Neutrophil (primary cell): Measurements from ENCODE around the gene MRPL32.

Experiments
- H3K27ac ChIP-seq: fragments of 200-600 bp; sonication (generic); 2 replicates; pipeline ENCODE4 v1.5.1; 2016; ENCODE audit warnings: mild to moderate bottlenecking, moderate library complexity
- H3K27me3 ChIP-seq: fragments of 200-600 bp; sonication (generic); 2 replicates; pipeline ENCODE4 v1.6.0; 2016; ENCODE audit warnings: mild to moderate bottlenecking
- H3K36me3 ChIP-seq: fragments of 200-600 bp; sonication (generic); 2 replicates; pipeline ENCODE4 v1.5.1; 2017
- H3K4me1 ChIP-seq, 2 experiments: fragments of 200-600 bp in 1 of 2; sonication (generic) in 1 of 2; 1 replicate in 1 of 2; 2 replicates in 1 of 2; pipeline versions ENCODE4 v1.5.1 to v1.6.1; 2013 to 2016; ENCODE audit warnings: low read depth in 1 of 2, low read length in 1 of 2, mild to moderate bottlenecking in 1 of 2, moderate library complexity in 1 of 2; ENCODE audit not compliant: control insufficient read depth in 1 of 2, insufficient read depth in 1 of 2
- H3K4me3 ChIP-seq, 2 experiments: fragments of 200-600 bp in 1 of 2; sonication (generic) in 1 of 2; 1 replicate in 1 of 2; 2 replicates in 1 of 2; pipeline ENCODE4 v1.5.1; 2013 to 2016; ENCODE audit warnings: low read depth in 1 of 2, low read length in 1 of 2, mild to moderate bottlenecking in 1 of 2, moderate library complexity in 1 of 2
- H3K9me3 ChIP-seq: fragments of 200-600 bp; sonication (generic); 2 replicates; pipeline ENCODE4 v1.5.1; 2016
- TF ChIP-seq, protein P1 (sequence below): fragments of 200-600 bp; sonication (generic); IDR thresholded peaks from 2 replicates; pipeline ENCODE4 v1.5.1; 2016; ENCODE audit warnings: antibody characterized with exemption

Gene MRPL32

DNA sequence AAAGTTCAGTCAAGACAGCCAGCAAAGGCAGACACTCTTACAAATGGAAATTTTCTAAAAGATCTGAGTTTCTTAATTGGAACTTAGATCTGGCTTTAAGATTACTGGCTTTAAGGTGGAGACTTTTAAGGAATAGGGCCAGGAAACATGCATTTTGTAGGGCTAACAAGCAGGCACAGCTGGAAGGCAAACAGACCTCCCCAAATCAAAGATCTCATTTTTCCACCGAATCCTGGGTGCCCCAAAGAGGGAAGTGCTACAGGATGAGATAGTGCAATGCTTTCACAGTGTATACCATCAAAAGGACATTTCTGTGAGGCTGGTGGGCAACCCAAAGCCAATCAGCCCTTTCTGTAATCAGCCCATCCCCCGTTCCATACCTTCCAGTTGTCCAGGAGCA, 27.4 kb downstream of the MRPL32 start:
- no peaks in the 10 kb centered on the region for H3K36me3 ChIP-seq
- TF ChIP-seq, protein P1, sequence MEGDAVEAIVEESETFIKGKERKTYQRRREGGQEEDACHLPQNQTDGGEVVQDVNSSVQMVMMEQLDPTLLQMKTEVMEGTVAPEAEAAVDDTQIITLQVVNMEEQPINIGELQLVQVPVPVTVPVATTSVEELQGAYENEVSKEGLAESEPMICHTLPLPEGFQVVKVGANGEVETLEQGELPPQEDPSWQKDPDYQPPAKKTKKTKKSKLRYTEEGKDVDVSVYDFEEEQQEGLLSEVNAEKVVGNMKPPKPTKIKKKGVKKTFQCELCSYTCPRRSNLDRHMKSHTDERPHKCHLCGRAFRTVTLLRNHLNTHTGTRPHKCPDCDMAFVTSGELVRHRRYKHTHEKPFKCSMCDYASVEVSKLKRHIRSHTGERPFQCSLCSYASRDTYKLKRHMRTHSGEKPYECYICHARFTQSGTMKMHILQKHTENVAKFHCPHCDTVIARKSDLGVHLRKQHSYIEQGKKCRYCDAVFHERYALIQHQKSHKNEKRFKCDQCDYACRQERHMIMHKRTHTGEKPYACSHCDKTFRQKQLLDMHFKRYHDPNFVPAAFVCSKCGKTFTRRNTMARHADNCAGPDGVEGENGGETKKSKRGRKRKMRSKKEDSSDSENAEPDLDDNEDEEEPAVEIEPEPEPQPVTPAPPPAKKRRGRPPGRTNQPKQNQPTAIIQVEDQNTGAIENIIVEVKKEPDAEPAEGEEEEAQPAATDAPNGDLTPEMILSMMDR = no peak
- no peak overlapping the region for H3K27ac ChIP-seq
- no peaks in the 10 kb centered on the region for H3K27me3 ChIP-seq
- H3K4me3 ChIP-seq = no peak overlapping the region
- no peaks in the 10 kb centered on the region for H3K4me1 ChIP-seq
- H3K9me3 ChIP-seq = no peaks in the 10 kb centered on the region

GRCh38 chr7:42960762-42961161, 28.6 kb downstream of the MRPL32 start:
- Histone ChIP-seq H3K4me1 (no peaks in the 10 kb centered on the region), H3K4me3 (no peak overlapping the region), H3K36me3 (no peaks in the 10 kb centered on the region), H3K27me3 (peaks cover 5% of the 10 kb centered on the region), H3K27ac (no peak overlapping the region), H3K9me3 (no peaks in the 10 kb centered on the region)
- TF ChIP-seq, protein P1 = no peak

DNA sequence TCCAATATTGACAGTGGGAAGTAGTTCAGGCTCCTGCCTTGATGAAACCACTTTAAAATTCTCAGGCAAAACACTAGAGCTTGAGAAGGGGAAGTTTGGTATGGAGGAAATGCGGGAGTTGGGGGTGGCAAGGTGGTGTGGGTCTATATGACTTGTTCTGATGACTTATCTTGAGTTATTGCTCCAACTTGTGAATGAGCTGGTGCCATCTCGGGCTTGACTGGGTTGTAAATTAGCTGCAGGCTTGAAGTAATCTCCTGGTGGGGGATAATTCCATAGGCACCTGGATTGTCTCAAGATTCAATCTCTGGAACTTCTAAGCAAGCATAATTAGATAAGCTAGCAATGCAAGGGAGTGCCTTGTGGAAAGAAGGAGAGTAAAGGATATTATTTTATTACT, 29.0 kb downstream of the MRPL32 start:
- Histone ChIP-seq H3K4me3 (no peak overlapping the region), H3K27me3 (peaks cover 5% of the 10 kb centered on the region), H3K9me3 (no peaks in the 10 kb centered on the region), H3K36me3 (no peaks in the 10 kb centered on the region), H3K27ac (no peak overlapping the region), H3K4me1 (no peaks in the 10 kb centered on the region)
- TF ChIP-seq, protein P1 = no peak

GRCh38 chr7:42964293-42964692, 32.1 kb downstream of the MRPL32 start:
- no peaks in the 10 kb centered on the region for H3K4me1 ChIP-seq
- H3K27me3 ChIP-seq = peaks cover 5% of the 10 kb centered on the region
- TF ChIP-seq, protein P1 = no peak

GRCh38 chr7:42964849-42965805, 33.0 kb downstream of the MRPL32 start:
- H3K36me3 ChIP-seq = no peaks in the 10 kb centered on the region
- no peak overlapping the region for H3K27ac ChIP-seq
- peaks cover 5% of the 10 kb centered on the region for H3K27me3 ChIP-seq
- TF ChIP-seq, protein P1 = no peak
- H3K4me1 ChIP-seq = no peaks in the 10 kb centered on the region
- H3K9me3 ChIP-seq = no peaks in the 10 kb centered on the region
- no peak overlapping the region for H3K4me3 ChIP-seq

More at GRCh38 chr7:42964293-42964692, 32.1 kb downstream of the MRPL32 start:
- H3K9me3 ChIP-seq = no peaks in the 10 kb centered on the region
- no peak overlapping the region for H3K4me3 ChIP-seq
- H3K27ac ChIP-seq = no peak overlapping the region
- H3K36me3 ChIP-seq = no peaks in the 10 kb centered on the region
